GM10847 (cell line): ENCODE results near the gene POU2AF3.

ENCODE experiments used
- POLR2A ChIP-seq: IDR thresholded peaks from 2 replicates; pipeline ENCODE4 v1.6.1; 2011; ENCODE audit not compliant: insufficient read length; ENCODE audit errors: extremely low read depth

POU2AF3 gene

GRCh38 chr11:111296196-111296595, 2.1 kb upstream of the POU2AF3 start:
- TF ChIP-seq POLR2A = no peak

GRCh38 chr11:111297696-111298095, 650 bp upstream of the POU2AF3 start:
- no peak for TF ChIP-seq POLR2A

DNA sequence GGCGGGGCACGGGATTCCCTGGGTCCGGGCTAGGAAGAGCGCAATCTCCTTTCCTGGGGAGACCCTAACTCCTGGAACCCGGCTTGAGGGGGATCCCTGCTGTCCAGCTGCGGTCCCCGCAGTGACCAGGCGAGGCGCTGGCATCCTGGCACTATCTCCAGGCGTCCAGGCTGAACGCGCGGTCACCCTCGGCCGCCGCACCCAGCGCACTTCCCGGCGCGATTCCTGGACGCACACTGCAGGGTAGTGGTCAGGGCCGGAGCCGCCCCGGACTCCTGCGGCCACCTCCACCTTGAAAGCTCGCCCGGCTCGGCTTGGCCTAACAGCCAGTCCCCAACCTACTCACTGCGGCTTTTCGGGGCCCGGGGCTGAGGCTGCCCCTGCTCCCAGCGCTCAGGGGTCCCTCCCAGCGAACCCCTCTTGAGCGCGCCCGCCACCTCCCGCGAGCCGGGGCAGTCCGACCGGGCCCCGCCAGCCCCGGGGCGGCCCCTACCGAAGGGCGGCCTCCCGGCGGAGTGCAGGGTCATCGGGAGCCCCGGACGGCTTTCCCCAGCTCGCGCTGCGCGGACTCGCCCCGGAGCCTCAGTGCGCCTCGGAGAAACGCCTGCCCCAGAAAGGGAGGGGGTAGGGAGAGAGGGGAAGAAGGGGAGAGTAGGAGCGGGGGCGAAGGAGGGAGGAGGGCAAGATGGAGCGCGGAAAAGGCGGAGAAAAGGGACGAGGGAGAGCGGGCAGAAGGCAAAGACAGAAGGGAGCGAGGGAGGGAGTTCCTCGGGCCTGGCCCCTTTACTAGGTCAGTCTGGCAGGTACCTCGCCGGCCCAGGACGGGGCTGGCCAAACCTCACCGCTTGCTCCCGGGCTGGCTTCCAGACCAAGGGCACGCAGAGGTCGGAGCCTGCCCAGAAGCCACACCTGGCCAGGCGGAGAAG, 1.0 kb downstream of the POU2AF3 start:
- no peak for TF ChIP-seq POLR2A

GRCh38 chr11:111300569-111300968, 2.2 kb downstream of the POU2AF3 start:
- TF ChIP-seq POLR2A = no peak

DNA sequence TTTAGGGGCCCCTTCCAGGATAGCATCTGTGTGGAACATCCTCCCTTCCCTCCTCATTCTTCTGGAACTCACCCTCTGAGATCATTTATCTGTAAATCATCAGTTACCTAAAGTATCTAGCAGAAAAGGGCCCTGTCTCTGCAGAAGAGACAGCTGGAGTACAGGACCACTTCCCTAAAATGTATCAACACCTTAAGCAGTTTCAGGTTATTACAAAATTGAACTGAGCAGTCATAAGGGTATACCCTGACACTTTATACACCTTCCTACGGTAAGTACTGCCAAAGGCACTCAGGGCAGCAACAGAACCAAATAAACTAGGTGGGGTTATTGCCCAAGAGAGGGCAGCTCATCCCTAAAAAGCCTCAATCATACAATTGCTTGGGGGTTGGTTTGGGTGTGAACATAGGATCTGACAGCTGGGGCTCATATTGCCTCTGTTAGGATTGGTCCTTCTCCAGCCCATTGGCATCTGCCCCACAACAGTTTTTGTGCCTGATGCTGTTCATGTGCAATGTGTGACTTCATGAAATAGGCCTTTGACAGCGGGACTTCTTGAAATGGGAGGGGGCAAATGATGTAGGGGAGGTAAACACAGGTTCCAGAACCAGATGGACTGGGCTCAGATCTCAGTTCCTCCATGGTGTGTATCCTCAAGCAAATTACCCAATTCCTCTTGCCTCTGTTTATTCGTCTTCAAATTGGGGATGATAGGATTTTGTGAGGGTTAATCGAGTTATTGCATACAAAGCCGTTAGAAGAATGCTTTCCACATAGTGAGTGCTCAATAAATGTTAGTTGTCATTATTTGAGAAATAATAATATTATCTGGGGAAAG, 2.9 kb downstream of the POU2AF3 start:
- TF ChIP-seq POLR2A = no peak

DNA sequence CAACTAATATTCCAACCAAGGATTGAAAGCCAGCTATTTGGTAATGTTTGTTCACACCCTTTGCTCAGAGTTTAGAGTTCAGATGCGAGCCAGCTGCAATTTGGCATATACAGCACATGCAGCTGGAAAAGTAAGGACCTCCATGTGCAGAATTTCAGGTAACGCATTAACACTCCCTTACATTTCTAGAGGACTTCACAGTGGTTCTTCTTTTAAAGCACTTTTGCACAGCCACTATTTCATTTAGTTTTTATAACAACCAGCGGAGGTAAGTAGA, 3.4 kb downstream of the POU2AF3 start:
- no peak for TF ChIP-seq POLR2A

- TF ChIP-seq POLR2A = no peak
Measured at GRCh38 chr11:111302298-111302697, 4.0 kb downstream of the POU2AF3 start.

- no peak for TF ChIP-seq POLR2A
Measured at GRCh38 chr11:111303461-111303860, 5.1 kb downstream of the POU2AF3 start.

GRCh38 chr11:111305162-111305802, 6.9 kb downstream of the POU2AF3 start:
- TF ChIP-seq POLR2A = no peak

DNA sequence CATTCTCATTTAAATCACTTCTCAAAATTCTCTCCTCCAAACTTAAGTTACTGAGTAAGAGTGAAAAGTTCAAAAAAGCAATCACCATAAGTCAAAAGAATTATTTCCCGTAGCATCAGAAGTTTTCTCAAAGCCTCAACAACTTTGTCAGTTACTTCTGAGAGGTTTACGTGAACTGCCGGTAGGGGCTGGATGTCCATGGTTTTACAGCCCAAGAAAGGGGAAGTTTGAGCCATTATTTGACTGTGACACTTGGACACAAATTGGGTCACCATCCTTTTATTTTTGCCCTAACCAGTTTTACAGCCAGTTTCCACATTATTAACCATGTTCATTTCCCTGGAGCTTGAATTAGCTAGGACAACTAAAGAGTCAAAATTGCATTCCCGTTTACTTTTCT, 7.5 kb downstream of the POU2AF3 start:
- TF ChIP-seq POLR2A = no peak

DNA sequence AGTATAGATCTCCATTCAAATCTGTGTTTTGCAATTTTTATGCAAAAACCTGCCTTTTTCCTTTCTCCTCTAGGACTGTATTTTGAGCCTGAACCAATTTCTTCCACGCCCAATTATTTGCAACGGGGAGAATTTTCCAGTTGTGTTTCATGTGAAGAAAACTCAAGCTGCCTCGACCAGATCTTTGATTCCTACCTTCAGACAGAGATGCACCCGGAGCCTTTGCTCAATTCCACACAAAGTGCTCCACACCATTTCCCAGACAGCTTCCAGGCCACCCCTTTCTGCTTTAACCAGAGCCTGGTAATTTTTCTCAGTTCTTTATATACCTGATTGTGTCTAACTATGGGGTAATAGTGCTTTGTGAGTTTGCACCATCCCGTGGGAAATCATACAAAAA, 8.0 kb downstream of the POU2AF3 start:
- TF ChIP-seq POLR2A = no peak

DNA sequence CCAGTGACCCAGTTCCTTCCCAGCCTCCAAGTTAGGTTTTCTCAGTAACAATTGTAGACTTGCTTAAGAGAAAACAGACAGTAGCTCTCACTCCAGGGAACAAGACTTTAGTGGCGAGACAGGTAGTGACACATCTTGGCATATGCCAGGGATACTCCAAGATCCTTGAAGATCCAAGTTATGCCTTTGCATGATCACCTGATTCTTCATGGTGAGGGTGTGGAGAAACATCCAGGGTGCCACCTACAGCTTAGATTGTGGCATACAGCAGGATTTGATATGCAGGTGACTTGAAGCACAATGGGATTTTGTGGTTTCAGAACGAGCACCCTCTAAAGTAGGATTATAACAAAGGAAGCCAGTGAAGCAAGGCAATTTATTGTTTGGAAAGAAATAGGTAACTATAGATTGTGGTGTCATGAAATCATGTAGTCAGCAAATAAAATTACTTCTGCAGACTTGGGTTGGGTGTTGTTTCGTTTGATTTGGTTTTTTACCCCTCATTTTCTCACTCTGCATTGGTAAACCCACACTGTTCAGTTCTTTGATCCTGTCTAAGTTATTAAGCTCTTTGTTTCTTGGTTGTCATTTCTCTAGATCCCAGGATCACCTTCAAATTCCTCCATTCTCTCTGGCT, 9.2 kb downstream of the POU2AF3 start:
- TF ChIP-seq POLR2A = no peak

DNA sequence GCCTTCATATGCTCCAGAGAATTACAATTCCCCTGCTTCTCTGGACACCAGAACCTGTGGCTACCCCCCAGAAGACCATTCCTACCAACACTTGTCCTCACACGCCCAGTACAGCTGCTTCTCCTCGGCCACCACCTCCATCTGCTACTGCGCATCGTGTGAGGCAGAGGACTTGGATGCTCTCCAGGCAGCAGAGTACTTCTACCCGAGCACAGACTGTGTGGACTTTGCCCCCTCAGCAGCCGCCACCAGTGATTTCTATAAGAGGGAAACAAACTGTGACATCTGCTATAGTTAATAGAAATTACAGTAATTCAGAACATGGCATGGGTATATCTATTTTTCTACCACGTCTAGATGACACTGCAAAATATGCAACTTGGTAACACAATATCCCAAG, 9.8 kb downstream of the POU2AF3 start:
- TF ChIP-seq POLR2A = no peak

DNA sequence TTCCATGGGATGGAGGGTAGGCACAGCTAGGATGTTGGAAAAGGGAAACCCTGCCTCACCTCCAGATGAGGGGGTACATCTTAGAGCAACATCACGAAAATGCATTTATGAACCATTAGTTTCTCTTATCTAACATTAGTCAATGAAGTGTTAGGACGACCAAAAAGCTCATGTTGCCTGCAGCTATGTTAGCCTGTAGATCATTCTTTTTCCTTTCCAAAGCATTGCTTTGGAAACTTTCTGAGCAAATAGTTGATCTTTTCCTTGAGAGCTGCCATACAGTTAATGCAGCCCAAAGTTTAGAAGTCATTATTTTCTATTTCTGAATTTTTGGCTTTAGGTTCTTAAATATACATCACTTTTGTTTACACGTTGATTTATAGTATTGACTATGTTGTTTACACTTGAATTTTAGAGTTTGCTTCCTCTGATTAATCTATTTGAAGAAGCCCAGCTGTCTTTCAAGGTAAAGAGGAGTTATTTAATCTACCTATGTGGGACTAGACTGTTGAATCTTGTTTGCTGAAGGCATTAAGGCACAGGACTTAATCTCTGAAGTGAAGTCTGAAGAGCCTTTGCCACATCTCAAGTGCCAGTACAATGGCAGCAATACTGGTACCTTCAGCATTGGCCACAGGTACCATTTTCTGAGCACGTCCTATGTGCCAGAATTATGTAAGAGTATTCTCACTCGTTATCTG, 11.0 kb downstream of the POU2AF3 start:
- no peak for TF ChIP-seq POLR2A

- no peak for TF ChIP-seq POLR2A
Measured at GRCh38 chr11:111310088-111310487, 11.7 kb downstream of the POU2AF3 start.
